Measurements from ENCODE around the gene LARGE1. TPM values are rescaled to one million over a fixed set of nuclear protein-coding genes. Genes with fewer than 3 reads are reported as not detected.

LARGE1 gene
- total and polyA plus RNA-seq, 2 of the 8 experiments (the other 6 are each of a cell fraction or from before 2014, with no cell fraction given), result 43.7 to 83.0 TPM

GRCh38 chr22:33350491-33350890 lies 569.8 kb downstream of the LARGE1 start (continued):
- no peak for TF ChIP-seq CHD7 (IDR thresholded peaks at IDR 0.05; ENCODE audit: insufficient replicate concordance, low read length)
- no peak for TF ChIP-seq SIN3A (conservative IDR thresholded peaks at IDR 0.05 in 1 of 2, IDR thresholded peaks at IDR 0.05 in 1 of 2; ENCODE audit: low read depth in 1 of 2, low read length in 2 of 2)
- TF ChIP-seq PHF8 (conservative IDR thresholded peaks at IDR 0.05; ENCODE audit: low read depth, low read length), result no peak
- TF ChIP-seq CEBPB (IDR thresholded peaks at IDR 0.05; ENCODE audit: low read depth, low read length), result no peak
- TF ChIP-seq EP300 (IDR thresholded peaks at IDR 0.05; ENCODE audit: borderline replicate concordance in 1 of 2, low read depth in 2 of 2, low read length in 2 of 2), result no peak
- TF ChIP-seq RAD21 (IDR thresholded peaks at IDR 0.05 in 1 of 2, conservative IDR thresholded peaks at IDR 0.05 in 1 of 2; ENCODE audit: low read depth in 2 of 2, low read length in 2 of 2), result no peak
- no peak for TF ChIP-seq E2F6 (IDR thresholded peaks at IDR 0.05)
- TF ChIP-seq SAP30 (IDR thresholded peaks at IDR 0.05; ENCODE audit: insufficient read depth, insufficient replicate concordance, low read length), result no peak
- TF ChIP-seq KDM5A (IDR thresholded peaks at IDR 0.05; ENCODE audit: low read length), result no peak
- no peak for TF ChIP-seq ASH2L (IDR thresholded peaks at IDR 0.05; ENCODE audit: low read length)
